Measurements from ENCODE around the gene ABCC10.

- no peak for TF ChIP-seq CTCF (IDR thresholded peaks at IDR 0.05)
- no peak for TF ChIP-seq POLR2A (IDR thresholded peaks at IDR 0.05)
Measured at GRCh38 chr6:43434943-43435342, 7.6 kb downstream of the ABCC10 start.
